Ascending aorta (tissue), 2 donors: ENCODE measurements around the gene FOXP1. TPM values are rescaled to one million over a fixed set of nuclear protein-coding genes. Genes with fewer than 3 reads are reported as not detected.

Source experiments
- DNase-seq, 2 donors: peaks; one replicate each; pipeline ENCODE4 v3.0.0-alpha.2; 2019; ENCODE audit warnings: low spot score in 2 of 2
- H3K27ac ChIP-seq, 2 donors: fragments of 200-600 bp; sonication (generic); one replicate each; pipeline ENCODE4 v1.5.1; 2016 to 2017; ENCODE audit warnings: mild to moderate bottlenecking in 1 of 2
- H3K27me3 ChIP-seq: fragments of 200-600 bp; sonication (generic); one replicate; pipeline ENCODE4 v1.5.1; 2017
- H3K36me3 ChIP-seq, 2 donors: fragments of 200-600 bp; sonication (generic); one replicate each; pipeline ENCODE4 v1.5.1; 2016
- H3K4me1 ChIP-seq, 2 donors: fragments of 200-600 bp; sonication (generic); one replicate each; pipeline ENCODE4 v1.5.1; 2016 to 2017; ENCODE audit warnings: mild to moderate bottlenecking in 1 of 2
- H3K4me3 ChIP-seq, 2 donors: fragments of 200-600 bp; sonication (generic); one replicate each; pipeline ENCODE4 v1.5.1; 2016 to 2017; ENCODE audit warnings: mild to moderate bottlenecking in 1 of 2
- H3K9me3 ChIP-seq, 2 donors: fragments of 200-600 bp; sonication (generic); one replicate each; pipeline ENCODE4 v1.5.1; 2016
- intact Hi-C: fragments of 100-400 bp; cut with DNase I; formaldehyde crosslinking; loops from one replicate; pipeline ENCODE4 v1.15.1; 2023
- total RNA-seq: library from RNA; depleted of rRNA; stranded (reverse); fragments of >200 nt; gene quantifications from one replicate; pipeline ENCODE4 v1.1.0, GENCODE V29; 2016
- TF ChIP-seq, protein P1 (sequence below), 3 experiments: fragments of 200-600 bp in 2 of 3; fragments of 450-650 bp in 1 of 3; sonication (generic) in 2 of 3; IDR thresholded peaks; one replicate each; pipeline ENCODE4 v1.5.1; 2016 to 2019; ENCODE audit warnings: antibody characterized with exemption in 3 of 3, mild to moderate bottlenecking in 1 of 3, moderate library complexity in 1 of 3

The FOXP1 gene
- total RNA-seq = 171 TPM

DNA sequence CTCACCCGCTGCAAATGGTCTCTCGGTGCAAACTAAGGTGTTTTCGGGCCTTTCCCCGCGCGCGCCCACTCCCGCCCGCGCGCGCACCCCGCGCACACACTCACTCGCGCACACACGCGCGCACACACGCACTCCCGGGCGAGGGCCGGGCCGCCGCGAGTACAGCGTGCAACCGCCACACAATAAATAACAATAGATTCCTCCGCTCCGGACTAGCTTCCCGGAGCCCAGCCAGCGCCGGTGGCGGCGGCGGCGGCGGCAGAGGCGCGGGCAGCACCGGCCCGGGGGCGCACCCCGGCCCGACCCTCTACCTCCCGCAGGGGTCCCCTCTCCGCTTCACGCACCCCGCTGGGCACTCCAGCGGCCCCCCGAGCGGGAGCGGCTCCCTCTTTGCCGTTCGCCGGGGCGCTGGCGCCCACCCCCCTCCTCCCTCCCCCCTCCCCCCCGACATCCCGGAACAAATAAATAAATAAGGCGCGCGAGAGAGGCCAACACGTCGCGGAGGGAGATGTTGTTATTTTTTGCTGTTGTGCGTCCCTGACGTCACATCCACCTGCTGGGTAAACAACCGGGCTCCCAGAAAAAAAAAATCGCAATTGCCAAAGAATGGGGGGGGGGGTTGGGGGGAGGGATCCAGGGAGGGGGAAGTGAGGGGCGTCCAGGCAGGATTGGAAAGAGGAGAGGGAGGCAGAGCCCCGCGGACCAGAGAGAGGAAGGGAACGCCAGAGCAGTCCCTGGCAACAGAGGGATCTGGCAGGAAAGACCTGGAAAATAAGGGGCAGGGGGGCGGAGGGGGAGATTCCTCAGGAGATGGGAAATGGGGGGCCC, at the start of gene FOXP1:
FOXP1 (minus strand) TSS at position 163 of the 828 bp plus-strand sequence. CDS start 385,347 bp downstream, outside the sequence.
- Histone ChIP-seq H3K4me1 (peaks cover 0 to 12% of the 10 kb centered on the region in 2 donors), H3K9me3 (no peaks in the 10 kb centered on the region), H3K27me3 (no peaks in the 10 kb centered on the region), H3K36me3 (no peaks in the 10 kb centered on the region), H3K27ac (peak within 1 kb of the TSS; percentile 96 to 100), H3K4me3 (peak within 1 kb of the TSS; percentile 85 to 93)
- intact Hi-C loops = loop anchor here (1.0 to 10.0 kb wide), 10 partner anchors 41 to 599 kb away; no protein-coding TSS in a partner anchor
- TF ChIP-seq, protein P1, sequence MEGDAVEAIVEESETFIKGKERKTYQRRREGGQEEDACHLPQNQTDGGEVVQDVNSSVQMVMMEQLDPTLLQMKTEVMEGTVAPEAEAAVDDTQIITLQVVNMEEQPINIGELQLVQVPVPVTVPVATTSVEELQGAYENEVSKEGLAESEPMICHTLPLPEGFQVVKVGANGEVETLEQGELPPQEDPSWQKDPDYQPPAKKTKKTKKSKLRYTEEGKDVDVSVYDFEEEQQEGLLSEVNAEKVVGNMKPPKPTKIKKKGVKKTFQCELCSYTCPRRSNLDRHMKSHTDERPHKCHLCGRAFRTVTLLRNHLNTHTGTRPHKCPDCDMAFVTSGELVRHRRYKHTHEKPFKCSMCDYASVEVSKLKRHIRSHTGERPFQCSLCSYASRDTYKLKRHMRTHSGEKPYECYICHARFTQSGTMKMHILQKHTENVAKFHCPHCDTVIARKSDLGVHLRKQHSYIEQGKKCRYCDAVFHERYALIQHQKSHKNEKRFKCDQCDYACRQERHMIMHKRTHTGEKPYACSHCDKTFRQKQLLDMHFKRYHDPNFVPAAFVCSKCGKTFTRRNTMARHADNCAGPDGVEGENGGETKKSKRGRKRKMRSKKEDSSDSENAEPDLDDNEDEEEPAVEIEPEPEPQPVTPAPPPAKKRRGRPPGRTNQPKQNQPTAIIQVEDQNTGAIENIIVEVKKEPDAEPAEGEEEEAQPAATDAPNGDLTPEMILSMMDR (IDR thresholded peaks at IDR 0.05) = no peak
- peak in 1 of 2 donors; percentile 89 for DNase-seq

DNA sequence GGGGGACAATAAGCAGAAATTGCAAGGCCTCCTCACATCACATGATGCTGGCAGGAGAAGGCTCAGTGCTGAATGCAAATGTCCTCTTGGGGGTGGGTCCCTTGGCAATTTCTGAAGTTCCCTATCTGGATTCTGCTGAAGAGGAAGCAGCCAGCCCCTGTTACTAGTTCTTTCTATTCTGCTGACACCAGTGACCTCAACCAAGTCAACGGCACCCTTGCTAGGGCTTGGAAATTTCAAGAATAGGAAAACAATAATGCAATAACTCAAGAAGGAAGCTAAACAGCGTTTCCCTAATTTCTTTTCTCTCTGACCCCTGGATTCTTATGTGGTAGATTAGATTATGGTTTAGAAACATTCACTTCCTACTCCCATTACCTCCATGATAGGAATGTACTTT, 46.2 kb upstream of the FOXP1 start:
- DNase-seq = no peak
- Histone ChIP-seq H3K4me3 (no peak overlapping the region), H3K4me1 (no peaks in the 10 kb centered on the region), H3K27ac (no peak overlapping the region), H3K27me3 (no peaks in the 10 kb centered on the region), H3K9me3 (no peaks in the 10 kb centered on the region), H3K36me3 (no peaks in the 10 kb centered on the region)
- TF ChIP-seq, protein P1 (IDR thresholded peaks at IDR 0.05) = no peak
- intact Hi-C loops = no loop called here

DNA sequence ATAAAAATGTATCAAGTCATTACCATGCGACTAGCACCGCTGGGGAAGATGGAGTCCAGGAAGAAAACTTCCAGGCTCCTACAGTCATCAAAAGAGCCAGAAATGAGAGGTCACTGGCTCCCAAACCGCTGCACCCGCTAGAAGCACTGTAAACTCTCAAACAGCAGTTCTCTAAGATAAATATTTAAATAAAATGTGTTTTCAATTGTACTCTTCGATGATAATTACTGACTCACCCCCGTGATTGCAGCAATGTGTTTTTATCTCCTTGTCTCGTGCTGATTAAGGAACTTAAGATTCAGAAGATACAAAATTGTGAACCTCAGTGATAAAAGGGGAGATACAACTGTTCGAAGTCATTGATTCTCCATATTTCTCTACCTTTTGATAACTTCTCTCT, 45.8 kb upstream of the FOXP1 start:
- no peaks in the 10 kb centered on the region for H3K27me3 ChIP-seq
- H3K36me3 ChIP-seq = no peaks in the 10 kb centered on the region
- intact Hi-C loops = no loop called here
- no peak overlapping the region for H3K4me3 ChIP-seq
- no peaks in the 10 kb centered on the region for H3K9me3 ChIP-seq
- DNase-seq = no peak
- H3K27ac ChIP-seq = no peak overlapping the region
- no peaks in the 10 kb centered on the region for H3K4me1 ChIP-seq
- TF ChIP-seq, protein P1 (IDR thresholded peaks at IDR 0.05) = no peak

DNA sequence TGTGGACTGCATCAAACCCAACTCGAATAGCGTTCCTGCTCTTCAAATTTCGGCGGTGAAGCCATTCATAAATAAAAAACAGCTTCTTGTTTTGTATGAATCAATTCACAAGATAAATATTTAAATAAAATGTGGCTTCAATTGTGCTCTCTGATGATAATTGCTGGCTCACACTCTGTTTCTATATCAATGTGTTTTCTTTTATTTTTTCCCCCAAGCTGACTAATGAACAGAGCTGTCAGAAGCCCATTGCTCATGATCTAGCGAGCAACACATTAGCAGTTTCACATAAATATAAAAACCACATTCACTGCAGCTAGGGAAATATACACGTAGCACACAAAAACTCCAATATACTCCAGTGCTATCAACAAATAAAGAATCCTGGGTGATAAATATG, 45.0 kb upstream of the FOXP1 start:
- Histone ChIP-seq H3K9me3 (no peaks in the 10 kb centered on the region), H3K36me3 (no peaks in the 10 kb centered on the region), H3K27me3 (no peaks in the 10 kb centered on the region), H3K27ac (no peak overlapping the region), H3K4me1 (no peaks in the 10 kb centered on the region), H3K4me3 (no peak overlapping the region)
- intact Hi-C loops = no loop called here
- no peak for DNase-seq
- TF ChIP-seq, protein P1 (IDR thresholded peaks at IDR 0.05) = no peak

DNA sequence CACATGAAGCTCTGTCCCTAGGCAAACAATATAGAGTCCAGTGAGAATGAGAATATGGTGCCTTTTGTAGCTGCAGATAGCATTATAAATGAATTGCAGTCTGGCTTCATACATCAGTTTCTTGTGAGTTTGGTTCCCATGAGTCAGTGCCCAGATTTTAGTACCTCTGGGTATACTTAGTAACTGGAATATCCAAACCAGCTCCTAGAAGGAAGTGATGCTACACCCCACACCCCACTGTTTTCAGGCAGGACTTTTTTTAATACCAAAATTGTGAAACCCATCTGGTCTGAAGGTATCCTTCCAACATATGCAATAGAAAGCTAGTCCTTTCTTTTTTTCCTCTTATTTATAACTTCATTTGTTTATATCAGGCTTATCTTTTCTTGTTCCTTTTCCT, 42.1 kb upstream of the FOXP1 start:
- intact Hi-C loops = no loop called here

More for the DNA sequence above, 42.1 kb upstream of the FOXP1 start:
- H3K4me1 ChIP-seq = no peaks in the 10 kb centered on the region
- TF ChIP-seq, protein P1 (IDR thresholded peaks at IDR 0.05) = no peak
- H3K9me3 ChIP-seq = no peaks in the 10 kb centered on the region
- H3K36me3 ChIP-seq = no peaks in the 10 kb centered on the region
- no peaks in the 10 kb centered on the region for H3K27me3 ChIP-seq
- no peak for DNase-seq
- no peak overlapping the region for H3K4me3 ChIP-seq
- no peak overlapping the region for H3K27ac ChIP-seq
